GM03348 (cell line): ENCODE results near the gene TJP2.
"Not testable (repeated sequence)": the region's sequence is repeated elsewhere in the genome, so short reads cannot be mapped to it uniquely, and the experiment has no call there.

Experiments used
- DNase-seq: peaks from one replicate; pipeline ENCODE4 v3.0.0; 2012; ENCODE audit warnings: low spot score

The TJP2 gene

GRCh38 chr9:69292078-69292477, 118.0 kb downstream of the TJP2 start:
- no peak for DNase-seq

- no peak for DNase-seq
Observed at GRCh38 chr9:69293156-69293555, 119.1 kb downstream of the TJP2 start.

GRCh38 chr9:69295872-69296552, 121.9 kb downstream of the TJP2 start:
- DNase-seq = no peak

- no peak for DNase-seq
Observed at GRCh38 chr9:69297300-69297980, 123.4 kb downstream of the TJP2 start.

GRCh38 chr9:69299315-69299714, 125.2 kb downstream of the TJP2 start:
- no peak for DNase-seq

- DNase-seq = no peak
Observed at GRCh38 chr9:69299826-69300225, 125.7 kb downstream of the TJP2 start.

- DNase-seq = no peak
Observed at GRCh38 chr9:69303331-69303730, 129.3 kb downstream of the TJP2 start.

GRCh38 chr9:69306895-69307445, 132.9 kb downstream of the TJP2 start:
- DNase-seq = not testable (repeated sequence)

- DNase-seq = peak; percentile 52
Observed at GRCh38 chr9:69307446-69308205, 133.5 kb downstream of the TJP2 start.

- DNase-seq = no peak
Observed at GRCh38 chr9:69308206-69308931, 134.3 kb downstream of the TJP2 start.

GRCh38 chr9:69313175-69313574, 139.1 kb downstream of the TJP2 start:
- no peak for DNase-seq

- DNase-seq = no peak
Observed at GRCh38 chr9:69314547-69314946, 140.5 kb downstream of the TJP2 start.

GRCh38 chr9:69317081-69317480, 143.0 kb downstream of the TJP2 start:
- no peak for DNase-seq

GRCh38 chr9:69317894-69318293, 143.8 kb downstream of the TJP2 start:
- no peak for DNase-seq

- DNase-seq = no peak
Observed at GRCh38 chr9:69319324-69320025, 145.4 kb downstream of the TJP2 start.

GRCh38 chr9:69322256-69322655, 148.2 kb downstream of the TJP2 start:
- DNase-seq = no peak

GRCh38 chr9:69323861-69324260, 149.8 kb downstream of the TJP2 start:
- no peak for DNase-seq
